Measurements from ENCODE around the gene XYLT2. TPM values are rescaled to one million over a fixed set of nuclear protein-coding genes. Genes with fewer than 3 reads are reported as not detected.

XYLT2 gene
- total RNA-seq, 1 experiment from 2014 or later = 22.3 TPM

DNA sequence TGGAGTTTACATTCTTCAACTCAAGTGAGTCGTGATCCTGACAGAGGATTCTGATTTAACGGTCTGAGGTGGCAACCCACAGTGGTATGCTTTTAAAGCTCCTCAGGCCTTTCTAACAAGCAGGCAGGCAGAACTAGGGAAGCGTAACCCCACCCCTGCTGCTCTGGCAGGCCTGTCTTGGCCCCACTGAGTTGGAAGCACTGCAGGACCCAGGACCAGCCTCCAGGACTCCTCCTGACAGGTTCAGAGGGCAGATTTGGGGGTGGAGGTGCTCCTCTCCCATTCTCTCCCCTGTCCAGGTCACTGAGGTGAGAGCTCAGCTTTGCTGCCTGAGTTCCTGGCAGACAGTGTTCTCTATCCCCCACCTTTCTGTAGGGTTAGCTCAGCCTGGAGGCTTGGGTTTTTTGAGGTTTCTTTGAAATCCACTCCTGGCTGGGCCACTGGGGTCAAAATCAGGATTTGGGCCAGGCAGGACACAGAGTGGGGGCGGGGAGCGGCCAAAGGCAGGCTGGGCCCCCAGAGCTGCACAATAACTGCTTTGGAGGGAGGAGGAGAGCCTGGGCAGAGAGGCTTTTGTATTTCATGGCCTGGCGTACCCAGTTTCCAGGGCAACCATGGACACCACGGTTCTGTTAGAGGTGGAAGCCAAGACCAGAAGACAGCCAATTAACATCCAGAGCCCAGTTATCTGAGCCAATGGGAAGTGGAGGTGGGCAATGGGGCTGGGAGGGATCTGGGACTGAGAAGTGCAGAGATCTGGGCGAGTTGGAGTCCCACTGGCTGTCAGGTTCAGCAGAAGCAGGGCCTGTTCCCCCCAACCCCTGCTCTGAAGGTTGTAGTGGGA lies 17.5 kb downstream of the XYLT2 start:
- no peak for DNase-seq (ENCODE audit: low spot score)

DNA sequence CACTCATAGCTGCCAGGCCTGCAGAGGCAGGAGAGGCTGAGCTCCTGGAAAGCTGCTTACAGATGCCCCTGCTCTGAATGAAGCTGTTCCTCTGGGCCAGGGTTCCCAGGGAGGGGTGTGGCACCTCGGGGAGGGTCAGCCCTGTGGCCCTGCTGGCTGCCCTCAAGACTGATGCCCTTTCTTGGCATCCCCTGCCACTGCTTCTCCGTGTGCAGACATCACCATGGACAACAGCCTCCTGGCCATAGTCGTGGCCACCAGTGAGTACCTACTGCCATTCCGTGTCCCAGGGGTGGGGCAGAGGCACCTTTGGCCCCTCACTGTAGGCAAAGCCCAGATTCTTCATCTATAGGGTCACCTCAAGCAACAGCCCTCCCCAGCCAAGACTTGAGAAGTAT lies 18.1 kb downstream of the XYLT2 start:
- DNase-seq (ENCODE audit: low spot score) = no peak

GRCh38 chr17:50364715-50365114 lies 18.8 kb downstream of the XYLT2 start:
- no peak for DNase-seq (ENCODE audit: low spot score)

GRCh38 chr17:50365165-50365564 lies 19.2 kb downstream of the XYLT2 start:
- DNase-seq (ENCODE audit: low spot score) = no peak

DNA sequence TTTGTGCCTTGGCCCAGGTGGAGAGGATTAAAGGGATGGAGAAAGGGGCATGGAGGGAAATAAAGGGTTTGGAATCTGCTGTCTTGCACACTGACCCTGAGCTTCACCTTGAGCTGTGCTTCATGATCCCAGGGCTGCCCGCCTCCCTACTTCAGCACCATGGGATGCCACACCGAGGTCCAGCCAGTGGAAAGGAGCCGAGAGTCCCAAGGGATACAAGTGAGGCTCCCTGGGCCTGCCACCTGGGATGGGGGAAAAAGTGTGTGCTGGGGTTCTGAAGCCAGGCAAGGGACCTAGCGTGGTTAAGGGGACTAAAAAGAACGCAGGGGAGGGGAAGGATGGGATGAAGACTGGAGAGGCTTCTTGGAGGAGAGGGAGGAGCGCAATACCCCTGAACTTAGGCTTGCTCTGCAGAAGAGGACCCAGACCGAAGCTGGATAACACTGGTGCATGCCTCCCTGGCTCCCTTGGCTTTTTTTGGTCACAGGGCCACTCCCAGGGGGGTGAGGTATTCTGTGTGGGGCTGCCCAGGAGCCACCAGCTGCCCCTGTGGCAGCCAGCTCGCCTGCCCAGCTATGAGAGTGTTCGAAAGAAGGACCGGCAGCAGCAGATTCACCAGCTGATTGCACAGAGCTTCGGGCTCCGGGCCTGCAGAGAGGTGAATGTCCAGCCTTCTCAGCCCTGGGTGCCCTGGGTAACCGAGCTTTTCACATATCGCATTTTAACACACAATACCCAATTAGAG lies 19.9 kb downstream of the XYLT2 start:
- DNase-seq (ENCODE audit: low spot score) = no peak

GRCh38 chr17:50367401-50367800 lies 21.5 kb downstream of the XYLT2 start:
- DNase-seq (ENCODE audit: low spot score) = no peak

DNA sequence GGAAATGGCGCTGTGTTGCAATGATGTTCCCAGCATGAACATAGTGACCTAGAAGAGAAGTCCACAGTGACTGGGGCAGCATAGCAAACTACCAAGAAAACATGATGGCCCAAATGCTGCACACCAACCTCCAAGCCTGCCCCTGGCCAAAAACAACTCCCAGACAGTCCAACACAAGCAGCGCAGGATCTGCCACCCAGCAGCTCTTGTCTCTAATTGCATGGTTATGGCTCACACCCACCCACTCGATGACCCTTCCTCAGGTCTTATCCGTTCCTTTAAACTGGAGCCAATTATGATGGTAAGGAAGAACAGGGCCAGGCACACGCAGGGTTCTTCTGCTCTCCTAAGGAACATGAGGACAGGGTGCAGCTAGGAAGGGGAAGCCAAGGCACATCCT lies 24.1 kb downstream of the XYLT2 start:
- no peak for DNase-seq (ENCODE audit: low spot score)

DNA sequence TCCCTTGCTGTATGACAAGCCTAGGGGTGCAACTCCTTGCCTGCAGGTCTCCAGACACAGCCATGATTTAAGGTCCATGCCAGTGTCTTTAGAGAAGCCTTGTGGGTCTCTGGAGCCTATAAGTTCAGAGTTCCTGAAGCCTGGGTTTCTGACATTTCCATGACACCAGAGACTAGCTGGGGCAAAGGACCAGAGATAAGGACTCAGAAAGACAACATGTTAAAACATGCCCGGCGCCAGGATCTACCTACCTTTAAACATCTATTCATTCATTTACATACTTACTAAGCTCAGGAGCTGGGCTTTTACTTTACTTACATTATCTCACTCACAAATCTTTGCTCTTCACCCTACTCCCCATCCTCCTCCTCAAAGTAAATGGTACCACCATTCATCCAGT lies 25.6 kb downstream of the XYLT2 start:
- no peak for DNase-seq (ENCODE audit: low spot score)

GRCh38 chr17:50372222-50372757 lies 26.4 kb downstream of the XYLT2 start:
- DNase-seq (ENCODE audit: low spot score) = no peak

DNA sequence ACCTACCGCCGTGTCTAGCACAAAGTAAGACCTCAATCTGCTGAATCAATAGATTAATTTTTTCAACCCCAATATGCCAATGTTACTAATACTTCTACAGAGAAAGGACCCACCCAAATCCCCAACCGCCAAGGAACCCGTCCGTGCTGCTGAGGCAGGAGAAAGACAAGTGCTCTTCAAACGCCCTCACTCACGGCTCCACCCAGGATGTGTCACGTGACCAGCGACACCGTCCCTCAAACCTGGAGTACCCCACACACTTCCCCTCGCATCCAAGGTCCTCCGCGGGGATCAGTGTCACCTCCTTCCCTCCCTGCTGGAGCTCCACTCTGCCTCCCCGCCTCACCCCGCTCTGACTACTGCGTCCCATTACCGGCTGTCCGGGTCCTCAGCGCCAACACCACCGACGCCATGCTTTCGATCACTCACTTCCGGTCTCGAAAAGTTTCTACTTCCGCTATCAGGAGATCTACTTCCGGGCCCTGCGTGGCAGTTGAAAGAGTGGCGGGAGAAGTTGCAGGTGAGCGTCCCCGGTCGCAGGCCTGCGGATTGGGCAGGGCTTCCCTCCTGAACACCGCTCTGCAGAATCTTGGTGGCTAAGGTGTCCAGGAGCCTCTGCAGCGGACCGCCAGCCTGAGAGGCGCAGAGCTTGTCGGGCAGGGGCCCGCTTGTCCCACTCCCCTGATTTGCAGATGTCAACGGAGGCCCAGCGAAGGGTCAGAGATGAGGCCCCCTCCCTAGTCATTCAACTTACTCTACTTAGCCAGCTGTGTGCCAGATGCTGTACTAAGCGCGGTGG lies 27.0 kb downstream of the XYLT2 start, which contains the start of the genes EME1 and MRPL27:
EME1 (plus strand) TSS at position 472 of the 799 bp plus-strand sequence. CDS start 1,980 bp downstream, outside the sequence.
MRPL27 (minus strand) TSS at position 427 of the 799 bp plus-strand sequence; CDS start at position 413, 14 bp downstream.
- DNase-seq (ENCODE audit: low spot score) = peak; percentile 91

GRCh38 chr17:50373705-50374104 lies 27.8 kb downstream of the XYLT2 start:
- DNase-seq (ENCODE audit: low spot score) = no peak

DNA sequence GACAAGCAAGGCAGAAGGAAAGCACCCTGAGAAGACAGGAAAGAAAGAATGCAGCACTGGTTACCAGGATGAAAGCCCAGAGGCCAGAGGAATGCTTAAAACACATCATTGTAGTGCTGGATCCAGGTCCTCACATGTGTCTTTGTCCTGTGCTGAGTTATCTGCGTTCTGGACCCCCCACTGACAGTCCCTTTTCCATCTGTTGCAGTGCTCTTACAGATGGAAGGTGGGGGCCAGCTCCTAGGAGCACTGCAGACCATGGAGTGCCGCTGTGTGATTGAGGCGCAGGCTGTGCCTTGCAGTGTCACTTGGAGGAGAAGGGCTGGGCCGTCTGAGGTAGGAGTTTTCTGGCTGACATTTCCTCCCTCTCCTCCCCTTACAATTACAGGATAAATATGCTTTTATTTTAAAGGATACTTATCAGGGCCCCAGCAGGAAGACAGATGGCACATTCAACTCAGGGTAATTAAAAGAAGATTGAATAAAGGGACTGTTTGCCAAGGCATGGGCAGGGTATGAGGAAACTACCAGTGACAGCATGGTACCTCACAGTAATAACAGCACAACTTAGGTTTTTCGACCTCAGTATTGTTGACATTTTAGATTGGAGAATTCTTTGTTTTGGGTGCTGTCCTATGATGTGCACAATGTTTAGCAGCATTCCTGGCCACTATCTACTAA lies 30.1 kb downstream of the XYLT2 start:
- DNase-seq (ENCODE audit: low spot score) = no peak

- DNase-seq (ENCODE audit: low spot score) = no peak
Observed at GRCh38 chr17:50379351-50380132, 33.6 kb downstream of the XYLT2 start.

DNA sequence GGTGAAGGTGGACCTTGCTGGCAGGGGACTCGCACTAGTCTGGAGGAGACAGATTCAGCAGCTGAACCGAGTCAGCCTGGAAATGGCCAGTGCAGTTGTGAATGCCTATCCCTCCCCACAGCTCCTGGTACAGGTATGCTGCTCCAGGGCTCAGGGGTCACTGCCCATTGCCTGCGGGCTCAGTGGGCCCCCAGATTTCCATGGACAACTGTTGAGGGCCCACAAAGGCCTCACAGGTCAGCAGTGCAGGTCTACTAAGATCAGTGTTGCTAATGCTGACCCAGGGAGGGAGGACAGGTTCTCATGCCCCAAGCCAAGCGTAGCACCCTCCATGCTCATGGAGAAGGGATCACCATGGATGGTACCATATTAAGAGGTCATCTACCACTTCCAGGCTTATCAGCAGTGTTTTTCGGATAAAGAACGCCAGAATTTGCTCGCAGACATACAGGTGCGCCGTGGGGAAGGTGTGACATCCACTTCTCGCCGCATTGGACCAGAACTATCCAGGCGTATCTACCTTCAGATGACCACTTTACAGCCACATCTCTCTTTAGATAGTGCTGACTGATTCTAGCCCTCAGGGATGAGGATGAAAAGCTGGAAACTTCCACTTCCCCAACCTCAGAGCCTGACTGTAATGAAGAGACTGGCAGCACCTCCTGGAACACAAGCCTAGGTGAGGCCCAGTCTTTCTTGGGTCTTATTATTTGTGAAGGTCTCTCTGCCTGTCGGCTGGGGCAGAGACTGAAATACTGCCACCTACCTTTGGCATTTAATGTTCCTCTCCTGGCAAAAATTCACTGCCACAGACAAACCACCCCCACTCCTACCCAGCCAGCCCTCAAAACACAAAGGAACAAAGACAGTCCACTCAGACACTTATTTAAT lies 34.7 kb downstream of the XYLT2 start:
- no peak for DNase-seq (ENCODE audit: low spot score)

DNA sequence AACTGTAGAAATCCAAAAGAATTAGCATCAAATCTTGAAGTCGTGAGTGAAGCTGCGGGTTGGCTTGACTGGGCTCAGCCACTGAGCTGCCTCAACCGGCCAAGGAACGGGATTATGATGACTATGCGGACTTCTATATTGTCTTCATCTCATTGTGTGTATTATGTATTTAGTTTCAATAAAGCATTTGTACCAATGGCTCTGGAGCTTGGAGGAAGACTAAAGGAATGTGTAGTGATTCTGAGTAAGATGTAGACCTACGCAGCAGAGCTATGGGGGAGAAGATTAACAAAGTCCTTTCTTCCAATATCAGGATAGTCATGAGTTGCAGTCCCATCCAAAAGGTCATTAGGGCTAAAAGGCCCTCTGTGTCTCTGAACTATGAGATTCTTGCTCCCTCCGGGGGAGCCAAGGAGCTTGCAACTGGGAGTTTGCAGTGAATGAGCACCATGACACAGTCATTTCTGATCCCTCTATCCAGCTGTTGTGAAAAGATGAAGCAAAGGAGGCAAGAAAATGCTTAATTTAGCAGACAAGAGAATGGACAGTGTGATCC lies 35.4 kb downstream of the XYLT2 start:
- no peak for DNase-seq (ENCODE audit: low spot score)

GRCh38 chr17:50381920-50382319 lies 36.0 kb downstream of the XYLT2 start:
- no peak for DNase-seq (ENCODE audit: low spot score)

- no peak for DNase-seq (ENCODE audit: low spot score)
Observed at GRCh38 chr17:50382931-50383330, 37.0 kb downstream of the XYLT2 start.

- no peak for DNase-seq (ENCODE audit: low spot score)
Observed at GRCh38 chr17:50386510-50386909, 40.6 kb downstream of the XYLT2 start.

DNA sequence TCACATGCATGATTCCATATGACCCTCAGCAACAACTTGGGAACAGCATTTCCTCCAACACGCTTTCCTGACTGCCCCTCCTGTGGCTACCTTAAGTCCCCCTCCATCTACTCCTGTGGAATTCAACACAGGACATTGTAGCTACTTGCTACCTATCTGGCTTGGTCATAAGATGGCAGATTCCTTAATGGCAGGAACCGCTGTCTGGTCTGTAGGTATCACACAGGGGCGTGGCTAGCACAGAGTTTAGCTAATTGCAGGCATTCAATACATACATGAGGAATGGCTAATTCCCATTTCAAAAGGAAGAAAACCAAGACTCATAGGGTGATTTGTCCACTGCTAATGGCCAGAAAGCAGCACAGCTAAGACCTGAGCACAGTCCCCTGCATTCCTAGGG lies 42.8 kb downstream of the XYLT2 start:
- no peak for DNase-seq (ENCODE audit: low spot score)

Measured in H4 (cell line).